A549 (cell line): ENCODE data around the gene TXNDC8. TPM values are rescaled to one million over a fixed set of nuclear protein-coding genes. Genes with fewer than 3 reads are reported as not detected.

Source experiments
- ATAC-seq, 2 experiments: fragments of 200-7000 bp in 1 of 2; fragments of >200 bp in 1 of 2; cut with Nextera tagmentation in 1 of 2; cut with Tn5 transposase in 1 of 2; 3 replicates each; pipeline versions ENCODE4 v1.8.0 to v1.9.1; 2018 to 2020; ENCODE audit warnings: mild to moderate bottlenecking in 1 of 2, moderate library complexity in 1 of 2
- CTCF ChIA-PET: fragments of 300-600 bp; sonication (Branson Sonifier 250); formaldehyde crosslinking; extraction: SDS; loops from one replicate; lab custom pipeline; 2021; ENCODE audit warnings: antibody characterized with exemption, inconsistent platforms; lab: Yijun Ruan, JAX
- POLR2A ChIA-PET: fragments of 350-600 bp; formaldehyde crosslinking; extraction: SDS; loops from one replicate; lab custom pipeline; 2021; ENCODE audit warnings: antibody characterized with exemption, inconsistent platforms; lab: Yijun Ruan, JAX
- DNase-seq, 2 experiments: peaks; one replicate each; pipeline versions ENCODE4 v3.0.0 to v3.0.0-alpha.2; 2011 to 2016; ENCODE audit warnings: low read depth in 1 of 2, low spot score in 1 of 2
- FAIRE-seq: peaks from 2 replicates; lab custom pipeline; 2011; peaks lifted over from hg19 to GRCh38; lab: Jason Lieb, UNC
- H3K27ac ChIP-seq, 2 experiments: fragments of >200 bp; sonication (Bioruptor Twin); formaldehyde crosslinking; 3 replicates each; pipeline ENCODE4 v1.5.1; 2016 to 2017
- H3K4me1 ChIP-seq: fragments of >200 bp; sonication (Bioruptor Twin); formaldehyde crosslinking; 3 replicates; pipeline ENCODE4 v1.6.1; 2016
- H3K4me2 ChIP-seq: fragments of >200 bp; sonication (Bioruptor Twin); formaldehyde crosslinking; 3 replicates; pipeline ENCODE4 v1.6.1; 2016
- H3K4me3 ChIP-seq: fragments of >200 bp; sonication (Bioruptor Twin); formaldehyde crosslinking; 3 replicates; pipeline ENCODE4 v1.5.1; 2016
- H3K9me3 ChIP-seq: fragments of >200 bp; sonication (Bioruptor Twin); formaldehyde crosslinking; 3 replicates; pipeline ENCODE4 v1.6.1; 2016
- BHLHE40 ChIP-seq: IDR thresholded peaks from 2 replicates; pipeline ENCODE4 v1.6.1; 2012; ENCODE audit warnings: low read depth, low read length, inconsistent platforms
- CEBPB ChIP-seq, 2 experiments: fragments of >200 bp in 1 of 2; sonication (Bioruptor Twin) in 1 of 2; formaldehyde crosslinking in 1 of 2; IDR thresholded peaks; 2 replicates each; pipeline ENCODE4 v1.6.1; 2012 to 2016
- EHMT2 ChIP-seq: fragments of 200-600 bp; sonication (generic); IDR thresholded peaks from 2 replicates; pipeline ENCODE4 v1.6.1; 2016; ENCODE audit warnings: antibody characterized with exemption, low read depth, mild to moderate bottlenecking, moderate library complexity
- ESRRA ChIP-seq: fragments of 150-350 bp; IDR thresholded peaks from 2 replicates; pipeline ENCODE4 v1.6.1; 2014; ENCODE audit warnings: mild to moderate bottlenecking, low read length, borderline replicate concordance
- GATA3 ChIP-seq: IDR thresholded peaks from 2 replicates; pipeline ENCODE4 v1.6.1; 2012; ENCODE audit warnings: borderline replicate concordance
- HDAC2 ChIP-seq: fragments of 200-600 bp; sonication (generic); IDR thresholded peaks from 2 replicates; pipeline ENCODE4 v1.6.1; 2016
- HOXB13 ChIP-seq: fragments of 250-450 bp; sonication (Bioruptor Pico); IDR thresholded peaks from 2 replicates; pipeline ENCODE4 v1.5.0; 2020; ENCODE audit warnings: low read depth, mild to moderate bottlenecking, moderate library complexity
- JUN ChIP-seq, 2 experiments: fragments of >200 bp; sonication (Bioruptor Twin); formaldehyde crosslinking; IDR thresholded peaks; 2 replicates in 1 of 2; 3 replicates in 1 of 2; pipeline ENCODE4 v1.6.1; 2016 to 2017
- MAZ ChIP-seq: fragments of 150-350 bp; IDR thresholded peaks from 2 replicates; pipeline ENCODE4 v1.6.1; 2014; ENCODE audit warnings: antibody characterized with exemption, low read depth, low read length, borderline replicate concordance
- MYC ChIP-seq: IDR thresholded peaks from 2 replicates; pipeline ENCODE4 v1.6.1; 2012; ENCODE audit warnings: mild to moderate bottlenecking, inconsistent platforms, low read length, improper control_type of control experiment, borderline replicate concordance
- NR3C1 ChIP-seq: fragments of >200 bp; sonication (Bioruptor Twin); formaldehyde crosslinking; IDR thresholded peaks from 3 replicates; pipeline ENCODE4 v1.6.1; 2017
- RFX5 ChIP-seq: fragments of 450-650 bp; IDR thresholded peaks from 2 replicates; pipeline ENCODE4 v1.7.1; 2014; ENCODE audit warnings: antibody characterized with exemption, mild to moderate bottlenecking, moderate library complexity
- RNF2 ChIP-seq: fragments of 200-600 bp; sonication (generic); IDR thresholded peaks from 2 replicates; pipeline ENCODE4 v1.6.1; 2016; ENCODE audit warnings: low read depth, mild to moderate bottlenecking, antibody characterized with exemption, moderate library complexity, borderline replicate concordance
- SREBF2 ChIP-seq: fragments of 450-650 bp; IDR thresholded peaks from 2 replicates; pipeline ENCODE4 v1.6.1; 2014; ENCODE audit warnings: mild to moderate bottlenecking, moderate library complexity
- TP53 ChIP-seq: fragments of 250-450 bp; sonication (Bioruptor Pico); IDR thresholded peaks from 2 replicates; pipeline ENCODE4 v1.5.0; 2021; ENCODE audit warnings: mild to moderate bottlenecking, moderate library complexity
- ZNF302 ChIP-seq: fragments of 250-450 bp; sonication (Bioruptor Pico); IDR thresholded peaks from 2 replicates; pipeline ENCODE4 v1.9.0; 2021; ENCODE audit warnings: inconsistent platforms, mild to moderate bottlenecking, moderate library complexity
- WGBS: methylation state at CpG from one replicate; pipeline ENCODE4 v1.1.6; 2017; ENCODE audit errors: missing lambda C conversion rate; 5-methylcytosine and 5-hydroxymethylcytosine counted together
- polyA minus RNA-seq: library from RNA; depleted of rRNA, polyadenylated mRNA; stranded (reverse); fragments of >200 nt; gene quantifications from 2 replicates; pipeline ENCODE4 v1.2.3, GENCODE V29; 2011; rRNA and poly(A)+ RNA removed
- polyA plus RNA-seq, 4 experiments: library from polyadenylated mRNA; depleted of rRNA in 3 of 4; stranded (reverse); fragments of >200 nt; fragmentation: RNase III in 1 of 4; extraction: RNeasy Plus Mini Kit Qiagen cat#74134 plus additional on column Dnase treatment in 1 of 4; gene quantifications; 2 replicates in 3 of 4; 3 replicates in 1 of 4; pipeline ENCODE4 v1.2.3, GENCODE V29; 2011 to 2017
- TF ChIP-seq, protein P1 (sequence below): fragments of 450-650 bp; IDR thresholded peaks from 2 replicates; pipeline ENCODE4 v1.6.1; 2014; ENCODE audit warnings: antibody characterized with exemption
- TF ChIP-seq, protein P2 (sequence below): fragments of >200 bp; sonication (Bioruptor Twin); formaldehyde crosslinking; IDR thresholded peaks from 3 replicates; pipeline ENCODE4 v1.5.1; 2016
- TF ChIP-seq, protein P3 (sequence below): IDR thresholded peaks from 2 replicates; pipeline ENCODE4 v1.6.1; 2012; ENCODE audit warnings: low read depth, borderline replicate concordance

TXNDC8 gene
- polyA plus RNA-seq (2011; rRNA removed) (not detected in 2 replicates), polyA plus RNA-seq (2017; fragmentation: RNase III; extraction: RNeasy Plus Mini Kit Qiagen cat#74134 plus additional on column Dnase treatment) (not detected in 3 replicates), polyA minus RNA-seq (not detected in 2 replicates)
- not detected in 2 replicates for polyA plus RNA-seq (2012; cell fraction: cytosol; rRNA removed)
- polyA plus RNA-seq (2012; cell fraction: nucleus; rRNA removed) = not detected in 2 replicates

DNA sequence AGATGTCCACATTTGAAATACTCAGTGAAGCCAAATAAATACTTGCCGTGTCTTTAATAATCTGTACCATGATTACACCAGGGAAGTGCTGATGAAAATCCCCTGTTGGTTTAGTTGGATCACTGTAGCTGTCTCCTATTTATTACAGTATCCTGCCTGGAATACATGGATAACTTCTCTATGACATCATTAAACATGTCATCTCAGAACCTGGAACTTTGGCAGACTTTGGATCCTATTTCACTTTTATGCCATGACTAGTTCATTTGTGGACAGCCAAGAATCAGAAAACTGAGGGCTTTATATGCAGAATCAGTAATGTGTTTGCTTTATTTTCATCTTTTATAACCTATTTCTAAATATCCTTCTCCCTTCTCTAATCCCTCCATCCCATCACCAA lies at the start of gene TXNDC8:
Gene TXNDC8 (minus strand): TSS at position 137 of the 400 bp plus-strand sequence.
- ATAC-seq (no peak), DNase-seq (no peak), FAIRE-seq (no peak)
- CTCF ChIA-PET = no interaction called here
- no peak for TF ChIP-seq EHMT2
- TF ChIP-seq ZNF302 (CRISPR knock-in tag) = no peak
- TF ChIP-seq, protein P1, sequence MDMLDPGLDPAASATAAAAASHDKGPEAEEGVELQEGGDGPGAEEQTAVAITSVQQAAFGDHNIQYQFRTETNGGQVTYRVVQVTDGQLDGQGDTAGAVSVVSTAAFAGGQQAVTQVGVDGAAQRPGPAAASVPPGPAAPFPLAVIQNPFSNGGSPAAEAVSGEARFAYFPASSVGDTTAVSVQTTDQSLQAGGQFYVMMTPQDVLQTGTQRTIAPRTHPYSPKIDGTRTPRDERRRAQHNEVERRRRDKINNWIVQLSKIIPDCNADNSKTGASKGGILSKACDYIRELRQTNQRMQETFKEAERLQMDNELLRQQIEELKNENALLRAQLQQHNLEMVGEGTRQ = no peak
- TF ChIP-seq SREBF2 = no peak
- TF ChIP-seq, protein P2, sequence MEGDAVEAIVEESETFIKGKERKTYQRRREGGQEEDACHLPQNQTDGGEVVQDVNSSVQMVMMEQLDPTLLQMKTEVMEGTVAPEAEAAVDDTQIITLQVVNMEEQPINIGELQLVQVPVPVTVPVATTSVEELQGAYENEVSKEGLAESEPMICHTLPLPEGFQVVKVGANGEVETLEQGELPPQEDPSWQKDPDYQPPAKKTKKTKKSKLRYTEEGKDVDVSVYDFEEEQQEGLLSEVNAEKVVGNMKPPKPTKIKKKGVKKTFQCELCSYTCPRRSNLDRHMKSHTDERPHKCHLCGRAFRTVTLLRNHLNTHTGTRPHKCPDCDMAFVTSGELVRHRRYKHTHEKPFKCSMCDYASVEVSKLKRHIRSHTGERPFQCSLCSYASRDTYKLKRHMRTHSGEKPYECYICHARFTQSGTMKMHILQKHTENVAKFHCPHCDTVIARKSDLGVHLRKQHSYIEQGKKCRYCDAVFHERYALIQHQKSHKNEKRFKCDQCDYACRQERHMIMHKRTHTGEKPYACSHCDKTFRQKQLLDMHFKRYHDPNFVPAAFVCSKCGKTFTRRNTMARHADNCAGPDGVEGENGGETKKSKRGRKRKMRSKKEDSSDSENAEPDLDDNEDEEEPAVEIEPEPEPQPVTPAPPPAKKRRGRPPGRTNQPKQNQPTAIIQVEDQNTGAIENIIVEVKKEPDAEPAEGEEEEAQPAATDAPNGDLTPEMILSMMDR = no peak
- TF ChIP-seq, protein P3, sequence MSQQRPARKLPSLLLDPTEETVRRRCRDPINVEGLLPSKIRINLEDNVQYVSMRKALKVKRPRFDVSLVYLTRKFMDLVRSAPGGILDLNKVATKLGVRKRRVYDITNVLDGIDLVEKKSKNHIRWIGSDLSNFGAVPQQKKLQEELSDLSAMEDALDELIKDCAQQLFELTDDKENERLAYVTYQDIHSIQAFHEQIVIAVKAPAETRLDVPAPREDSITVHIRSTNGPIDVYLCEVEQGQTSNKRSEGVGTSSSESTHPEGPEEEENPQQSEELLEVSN = no peak
- TF ChIP-seq BHLHE40 = no peak
- no peak for TF ChIP-seq MAZ
- no peak for TF ChIP-seq NR3C1
- no peak for TF ChIP-seq ESRRA
- no peak for TF ChIP-seq TP53
- no peak for TF ChIP-seq CEBPB (IDR thresholded peaks at IDR 0.05)
- Histone ChIP-seq H3K4me3 (no peak within 1 kb of the TSS), H3K4me1 (no peaks in the 10 kb centered on the region), H3K9me3 (no peaks in the 10 kb centered on the region), H3K27ac (no peak within 1 kb of the TSS), H3K4me2 (no peak within 1 kb of the TSS)
- POLR2A ChIA-PET = no interaction called here
- 79% methylated on average over 1 of the region's 1 CpG for WGBS

DNA sequence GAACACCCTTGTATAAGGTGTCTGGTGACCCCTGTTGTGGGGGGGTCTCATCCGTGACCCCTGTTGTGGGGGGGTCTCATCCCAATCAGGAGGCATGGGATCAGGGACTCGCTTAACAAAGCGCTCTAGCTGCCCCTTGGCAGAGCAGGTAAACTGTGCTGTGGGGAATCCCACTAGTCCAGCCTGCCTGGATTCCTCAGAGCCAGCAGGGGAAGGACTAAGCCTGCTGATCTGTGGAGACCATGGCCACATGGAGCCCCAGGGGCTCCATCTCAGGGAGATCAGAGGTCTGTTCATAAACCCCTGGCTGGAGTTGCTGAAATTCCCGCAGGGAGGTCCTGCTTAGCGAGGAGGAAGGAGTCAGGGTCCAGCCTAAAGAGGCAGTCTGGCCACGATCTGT lies 45.8 kb upstream of the TXNDC8 start:
- ChIA-PET POLR2A (no interaction called here), CTCF (interaction anchor here (1.4 kb wide), 1 partner anchor 167 kb away, joined by 3 read pairs; no protein-coding TSS in a partner anchor)
- Histone ChIP-seq H3K4me2 (no peak overlapping the region), H3K4me1 (no peaks in the 10 kb centered on the region), H3K4me3 (no peak overlapping the region), H3K9me3 (no peaks in the 10 kb centered on the region), H3K27ac (no peak overlapping the region)
- ATAC-seq = no peak
- 54% methylated on average over 5 of the region's 6 CpGs for WGBS
- TF ChIP-seq, protein P1 = no peak
- TF ChIP-seq RFX5 (no peak), GATA3 (no peak), BHLHE40 (no peak), MYC (no peak), JUN (IDR thresholded peaks at IDR 0.05) (no peak), HDAC2 (no peak), HOXB13 (no peak), RNF2 (no peak)
- TF ChIP-seq, protein P2 = no peak
- no peak for FAIRE-seq
- DNase-seq = no peak
